Measurements from ENCODE around the gene TBX1.

DNA sequence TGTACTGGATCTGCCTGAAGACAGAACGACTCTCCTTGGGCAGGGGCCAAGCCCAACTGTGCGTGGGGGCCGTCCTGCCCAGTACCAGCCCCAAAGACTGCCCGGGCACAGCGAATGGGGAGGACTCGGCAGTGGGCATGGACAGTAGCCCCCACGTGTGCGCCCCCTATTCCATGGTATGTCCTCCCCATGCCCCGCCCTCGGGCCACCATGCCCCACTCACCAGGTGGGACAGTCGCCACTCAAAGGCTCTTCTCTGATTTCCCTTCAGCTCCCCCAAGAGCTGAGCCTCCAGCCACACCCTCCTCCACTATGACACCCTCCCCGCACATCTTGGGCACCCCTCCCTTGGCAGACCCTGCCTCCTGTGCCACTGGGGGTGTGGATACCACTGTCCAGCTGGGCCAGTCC lies 50.6 kb downstream of the TBX1 start:
- TF ChIP-seq, protein P1, sequence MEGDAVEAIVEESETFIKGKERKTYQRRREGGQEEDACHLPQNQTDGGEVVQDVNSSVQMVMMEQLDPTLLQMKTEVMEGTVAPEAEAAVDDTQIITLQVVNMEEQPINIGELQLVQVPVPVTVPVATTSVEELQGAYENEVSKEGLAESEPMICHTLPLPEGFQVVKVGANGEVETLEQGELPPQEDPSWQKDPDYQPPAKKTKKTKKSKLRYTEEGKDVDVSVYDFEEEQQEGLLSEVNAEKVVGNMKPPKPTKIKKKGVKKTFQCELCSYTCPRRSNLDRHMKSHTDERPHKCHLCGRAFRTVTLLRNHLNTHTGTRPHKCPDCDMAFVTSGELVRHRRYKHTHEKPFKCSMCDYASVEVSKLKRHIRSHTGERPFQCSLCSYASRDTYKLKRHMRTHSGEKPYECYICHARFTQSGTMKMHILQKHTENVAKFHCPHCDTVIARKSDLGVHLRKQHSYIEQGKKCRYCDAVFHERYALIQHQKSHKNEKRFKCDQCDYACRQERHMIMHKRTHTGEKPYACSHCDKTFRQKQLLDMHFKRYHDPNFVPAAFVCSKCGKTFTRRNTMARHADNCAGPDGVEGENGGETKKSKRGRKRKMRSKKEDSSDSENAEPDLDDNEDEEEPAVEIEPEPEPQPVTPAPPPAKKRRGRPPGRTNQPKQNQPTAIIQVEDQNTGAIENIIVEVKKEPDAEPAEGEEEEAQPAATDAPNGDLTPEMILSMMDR (IDR thresholded peaks at IDR 0.05): no peak
- TF ChIP-seq POLR2A (IDR thresholded peaks at IDR 0.05): no peak

Data from uterus (tissue), 2 donors.